AG09309 (cell line): Measurements from ENCODE around the gene OVOL3.

Source experiments
- DNase-seq: peaks from one replicate; pipeline ENCODE4 v3.0.0-alpha.2; 2010; ENCODE audit warnings: low read depth
- H3K4me3 ChIP-seq: 2 replicates; pipeline ENCODE4 v1.5.1; 2011; ENCODE audit warnings: mild to moderate bottlenecking, low read depth, low read length, moderate library complexity; ENCODE audit not compliant: control insufficient read depth
- CTCF ChIP-seq: IDR thresholded peaks from 2 replicates; pipeline ENCODE4 v1.5.1; 2011; ENCODE audit warnings: mild to moderate bottlenecking, low read depth, low read length, inconsistent platforms; ENCODE audit not compliant: insufficient read depth, control insufficient read depth; ENCODE audit errors: missing control alignments

OVOL3 gene

DNA sequence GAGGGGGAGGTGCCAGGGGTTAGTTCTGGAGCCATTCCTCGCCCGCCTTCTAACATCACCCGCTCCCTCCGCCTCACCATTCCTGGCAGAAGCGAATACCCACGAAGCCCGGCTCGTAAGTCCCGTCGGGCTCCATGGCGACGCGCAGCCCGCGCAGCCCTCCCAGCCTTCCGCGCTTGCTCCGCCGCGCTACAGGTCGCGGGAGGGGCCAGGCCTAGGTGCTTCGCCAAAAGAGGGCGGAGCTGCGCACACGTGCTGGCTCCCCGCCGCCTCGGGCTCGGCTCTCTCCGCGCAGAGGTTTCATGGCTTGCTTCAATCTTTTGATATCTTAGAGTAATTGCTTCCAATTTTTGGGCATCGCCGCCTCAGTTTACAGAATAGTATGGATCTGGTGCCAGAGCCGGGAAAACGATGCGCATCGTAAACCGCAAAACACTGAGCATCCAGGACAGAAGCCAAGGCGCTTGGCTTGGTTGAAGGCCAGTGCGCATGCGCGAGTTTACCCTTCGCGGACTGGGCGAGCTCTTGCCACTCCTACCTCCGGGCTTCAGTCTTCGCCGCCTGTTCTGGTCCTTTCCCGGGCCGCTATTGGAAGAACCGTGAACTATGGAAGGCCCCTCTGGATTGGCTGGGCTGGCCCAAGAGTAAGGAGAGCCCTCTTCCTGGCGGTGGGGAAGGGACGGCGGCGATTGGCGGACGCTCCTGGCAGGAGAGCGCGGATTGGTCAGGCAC is 3.9 kb downstream of the OVOL3 start, which contains the start of gene POLR2I:
POLR2I (minus strand) TSS at position 155 of the 732 bp plus-strand sequence; CDS start at position 136, 19 bp downstream.
- no peak for TF ChIP-seq CTCF
- peak; percentile 99 for DNase-seq
- peak within 1 kb of the TSS; percentile 84 for H3K4me3 ChIP-seq

GRCh38 chr19:36115453-36116343 is 4.8 kb downstream of the OVOL3 start, which contains the start of gene TBCB:
Gene TBCB, plus strand, starts transcription at chr19:36115468. Its CDS starts 93 bp downstream, at chr19:36115561.
- TF ChIP-seq CTCF = no peak
- no peak for DNase-seq
- peak within 1 kb of the TSS; percentile 84 for H3K4me3 ChIP-seq

GRCh38 chr19:36116344-36116637 is 5.3 kb downstream of the OVOL3 start:
- DNase-seq = no peak
- peak overlapping the region; percentile 77 for H3K4me3 ChIP-seq
- TF ChIP-seq CTCF = no peak

- H3K4me3 ChIP-seq = no peak overlapping the region
- TF ChIP-seq CTCF = no peak
- no peak for DNase-seq
These were observed 9.4 kb downstream of the OVOL3 start for GRCh38 chr19:36120092-36120983.

DNA sequence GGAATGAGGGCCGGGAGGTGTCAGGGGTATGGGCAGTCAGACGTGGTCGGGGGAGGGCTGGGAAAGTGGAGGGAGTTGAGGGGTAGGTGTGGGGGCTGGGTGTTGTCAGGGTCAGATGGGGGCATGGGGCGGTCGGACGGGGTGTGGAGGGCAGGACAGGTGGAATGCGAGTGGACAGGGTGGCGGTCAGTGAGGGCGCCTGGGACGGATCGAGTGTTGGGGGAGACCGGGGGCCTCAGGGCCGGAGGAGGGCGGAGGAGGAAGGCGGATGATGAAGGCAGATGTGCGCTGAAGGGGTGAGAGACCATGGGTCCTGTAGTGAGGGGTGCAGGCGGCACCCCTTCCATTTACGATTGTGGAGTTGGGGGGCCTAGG is 10.0 kb downstream of the OVOL3 start:
- DNase-seq = no peak
- TF ChIP-seq CTCF = no peak
- H3K4me3 ChIP-seq = no peak overlapping the region

- H3K4me3 ChIP-seq = no peak overlapping the region
- no peak for TF ChIP-seq CTCF
- DNase-seq = no peak
These were observed 10.7 kb downstream of the OVOL3 start for GRCh38 chr19:36121486-36122124.
